Anterior cingulate cortex (tissue), 58 donors: ENCODE data around the gene STK11IP.

Experiments
- DNase-seq, 58 donors: peaks; one replicate each; lab custom pipeline; 2025; lab: John Stamatoyannopoulos, UW

The STK11IP gene

DNA sequence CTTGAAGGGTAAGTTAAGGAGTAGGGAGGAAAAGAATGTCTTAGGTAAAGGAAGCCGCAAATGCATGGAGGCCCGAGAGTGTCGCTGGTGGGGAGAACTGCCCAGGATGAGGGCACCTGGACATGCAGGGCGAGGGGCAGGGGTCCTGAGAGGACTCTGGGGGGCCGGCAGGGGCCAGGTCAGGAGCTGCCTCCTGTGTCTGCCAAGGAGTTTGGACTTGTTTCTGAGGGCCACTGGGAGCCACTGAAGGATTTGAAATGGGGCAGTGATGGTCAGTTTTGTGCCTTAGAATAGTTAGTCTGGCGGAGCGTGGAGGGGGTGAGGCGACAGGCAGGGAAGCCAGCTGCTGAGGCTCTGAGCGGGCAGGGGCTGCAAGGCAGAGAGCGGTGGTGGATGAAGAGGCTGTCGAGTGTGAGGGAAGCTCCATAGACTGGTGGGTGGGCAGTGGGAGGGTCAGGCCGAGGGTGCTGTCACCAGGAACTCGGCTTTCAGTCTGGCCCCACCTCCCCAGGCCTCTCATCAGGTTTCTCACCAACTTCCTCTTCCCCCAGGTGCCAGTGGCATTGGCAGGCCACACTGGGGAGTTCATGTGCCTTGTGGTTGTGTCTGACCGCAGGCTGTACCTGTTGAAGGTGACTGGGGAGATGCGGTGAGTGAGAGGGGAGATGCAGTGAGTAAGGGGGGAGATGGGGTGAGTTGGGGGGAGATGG is 15.1 kb downstream of the STK11IP start:
- DNase-seq: no peak

DNA sequence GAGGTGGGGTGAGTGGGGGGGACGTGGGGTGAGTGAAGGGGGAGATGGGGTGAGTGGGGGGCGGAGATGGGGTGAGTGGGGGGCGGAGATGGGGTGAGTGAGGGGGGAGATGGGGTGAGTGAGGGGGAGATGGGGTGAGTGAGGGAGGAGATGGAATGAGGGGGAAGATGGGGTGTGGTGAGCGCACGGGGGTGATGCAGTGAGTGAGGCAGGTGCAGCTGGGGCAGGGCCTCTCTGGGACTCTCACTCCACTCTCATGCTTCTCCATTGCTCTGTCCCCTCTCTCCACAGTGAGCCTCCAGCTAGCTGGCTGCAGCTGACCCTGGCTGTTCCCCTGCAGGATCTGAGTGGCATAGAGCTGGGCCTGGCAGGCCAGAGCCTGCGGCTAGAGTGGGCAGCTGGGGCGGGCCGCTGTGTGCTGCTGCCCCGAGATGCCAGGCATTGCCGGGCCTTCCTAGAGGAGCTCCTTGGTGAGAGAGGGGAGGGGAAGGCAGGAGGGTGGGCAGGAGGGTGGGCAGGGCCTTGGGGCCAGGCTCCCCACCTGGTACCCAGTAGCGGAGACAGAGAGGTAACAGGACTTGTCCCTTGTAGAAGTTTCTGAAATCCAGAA is 15.9 kb downstream of the STK11IP start:
- no peak for DNase-seq

GRCh38 chr2:219614076-219614860 is 16.6 kb downstream of the STK11IP start:
- no peak for DNase-seq

- DNase-seq: no peak
Measured at GRCh38 chr2:219615036-219615435, 17.4 kb downstream of the STK11IP start.

DNA sequence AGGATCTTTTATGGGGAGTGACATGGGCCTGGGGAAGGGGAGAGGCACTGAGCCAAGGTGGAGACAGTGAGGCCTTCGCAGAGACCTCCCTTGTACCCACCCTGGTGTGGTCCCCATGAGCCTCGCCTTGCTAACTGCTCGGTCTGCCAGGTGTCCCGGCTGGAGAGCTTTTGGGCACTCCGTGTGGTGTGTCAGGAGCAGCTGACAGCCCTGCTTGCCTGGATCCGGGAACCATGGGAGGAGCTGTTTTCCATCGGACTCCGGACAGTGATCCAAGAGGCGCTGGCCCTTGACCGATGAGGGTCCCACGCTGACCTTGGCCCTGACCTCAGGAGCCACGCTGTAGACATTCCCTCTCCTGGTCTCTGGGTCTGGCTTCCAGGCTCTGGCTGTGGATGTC is 18.2 kb downstream of the STK11IP start:
- no peak for DNase-seq

DNA sequence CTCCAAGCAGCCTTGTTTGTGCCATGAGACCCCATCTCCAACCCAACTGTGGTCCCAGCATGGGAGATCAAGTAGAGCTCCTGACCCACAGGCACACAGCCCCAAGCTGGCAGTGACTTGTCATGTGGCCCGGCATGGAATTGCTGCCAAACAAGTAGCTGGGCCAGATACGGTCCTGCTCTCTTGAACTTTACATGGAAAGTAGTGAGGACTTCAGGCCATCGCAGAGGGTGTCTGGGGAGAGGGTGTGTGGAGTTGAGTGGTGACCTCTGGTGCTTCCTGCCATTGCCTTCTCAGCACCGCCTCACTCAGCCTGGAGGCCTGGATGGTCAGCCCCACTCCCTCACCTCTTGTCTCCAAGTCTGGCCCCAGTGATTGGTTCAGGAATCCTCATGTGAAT is 18.9 kb downstream of the STK11IP start:
- no peak for DNase-seq

- no peak for DNase-seq
Measured at GRCh38 chr2:219618733-219619122, 21.1 kb downstream of the STK11IP start.

DNA sequence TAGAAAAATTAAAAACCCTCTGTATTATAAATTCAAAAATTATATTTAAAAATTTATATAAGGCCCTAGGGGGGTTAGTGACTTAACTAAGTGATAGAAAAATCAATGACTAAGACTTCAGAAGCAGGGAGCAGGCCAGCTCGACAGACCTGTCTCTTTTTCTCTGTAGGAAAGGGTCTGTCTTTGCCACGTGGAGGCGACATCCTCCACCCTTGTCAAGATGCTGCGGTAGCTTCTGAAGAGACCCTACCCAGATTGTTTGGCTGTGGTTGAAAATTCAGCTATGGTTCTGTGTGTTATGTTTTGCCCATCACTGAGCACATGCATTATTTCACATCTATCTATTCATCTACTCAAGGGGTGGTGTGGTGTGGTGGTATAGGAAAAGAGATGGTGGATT is 21.6 kb downstream of the STK11IP start:
- no peak for DNase-seq

- DNase-seq: no peak
Measured at GRCh38 chr2:219620546-219620945, 22.9 kb downstream of the STK11IP start.

- no peak for DNase-seq
Measured at GRCh38 chr2:219621935-219622334, 24.3 kb downstream of the STK11IP start.

DNA sequence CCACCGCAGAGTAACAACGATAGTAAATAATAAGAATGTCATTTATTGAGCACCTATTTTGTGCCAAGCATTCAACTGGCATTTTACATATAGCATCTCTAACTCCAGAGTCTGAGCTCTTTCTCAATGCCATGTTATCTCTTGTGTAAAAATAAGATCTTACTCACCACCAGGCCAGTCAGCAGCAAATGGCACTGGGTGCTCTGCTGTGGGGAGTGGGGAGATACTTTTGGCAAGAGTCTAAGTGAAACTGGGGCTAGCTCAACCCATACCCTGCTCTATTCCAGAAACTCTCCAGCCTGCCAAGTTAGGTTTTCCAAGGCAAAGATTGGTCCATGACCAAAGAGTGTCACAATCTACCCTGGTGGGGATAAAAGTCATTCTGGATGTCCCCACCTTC is 24.8 kb downstream of the STK11IP start:
- no peak for DNase-seq

- DNase-seq: no peak
Measured at GRCh38 chr2:219624565-219624964, 26.9 kb downstream of the STK11IP start.

- DNase-seq: no peak
Measured at GRCh38 chr2:219625179-219625578, 27.5 kb downstream of the STK11IP start.

DNA sequence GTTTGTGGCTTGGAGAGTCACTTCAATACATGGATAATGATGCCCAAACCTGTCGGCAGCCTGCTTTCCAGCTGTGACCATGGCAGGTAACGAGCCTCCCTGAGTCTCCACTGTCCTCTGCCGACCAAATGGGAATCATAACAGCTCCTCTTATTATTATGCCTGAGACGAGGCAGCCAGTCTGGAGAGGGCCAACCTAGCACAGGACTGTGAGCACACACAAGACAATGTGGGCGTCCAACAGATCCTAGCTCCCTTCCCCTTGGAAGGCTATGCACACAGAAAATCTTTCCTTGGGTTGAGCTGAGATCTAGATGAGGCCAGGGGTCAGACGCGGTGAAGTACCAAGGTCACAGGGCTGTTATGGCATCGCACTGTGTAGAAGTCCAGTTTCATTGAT is 28.9 kb downstream of the STK11IP start:
- DNase-seq: no peak

DNA sequence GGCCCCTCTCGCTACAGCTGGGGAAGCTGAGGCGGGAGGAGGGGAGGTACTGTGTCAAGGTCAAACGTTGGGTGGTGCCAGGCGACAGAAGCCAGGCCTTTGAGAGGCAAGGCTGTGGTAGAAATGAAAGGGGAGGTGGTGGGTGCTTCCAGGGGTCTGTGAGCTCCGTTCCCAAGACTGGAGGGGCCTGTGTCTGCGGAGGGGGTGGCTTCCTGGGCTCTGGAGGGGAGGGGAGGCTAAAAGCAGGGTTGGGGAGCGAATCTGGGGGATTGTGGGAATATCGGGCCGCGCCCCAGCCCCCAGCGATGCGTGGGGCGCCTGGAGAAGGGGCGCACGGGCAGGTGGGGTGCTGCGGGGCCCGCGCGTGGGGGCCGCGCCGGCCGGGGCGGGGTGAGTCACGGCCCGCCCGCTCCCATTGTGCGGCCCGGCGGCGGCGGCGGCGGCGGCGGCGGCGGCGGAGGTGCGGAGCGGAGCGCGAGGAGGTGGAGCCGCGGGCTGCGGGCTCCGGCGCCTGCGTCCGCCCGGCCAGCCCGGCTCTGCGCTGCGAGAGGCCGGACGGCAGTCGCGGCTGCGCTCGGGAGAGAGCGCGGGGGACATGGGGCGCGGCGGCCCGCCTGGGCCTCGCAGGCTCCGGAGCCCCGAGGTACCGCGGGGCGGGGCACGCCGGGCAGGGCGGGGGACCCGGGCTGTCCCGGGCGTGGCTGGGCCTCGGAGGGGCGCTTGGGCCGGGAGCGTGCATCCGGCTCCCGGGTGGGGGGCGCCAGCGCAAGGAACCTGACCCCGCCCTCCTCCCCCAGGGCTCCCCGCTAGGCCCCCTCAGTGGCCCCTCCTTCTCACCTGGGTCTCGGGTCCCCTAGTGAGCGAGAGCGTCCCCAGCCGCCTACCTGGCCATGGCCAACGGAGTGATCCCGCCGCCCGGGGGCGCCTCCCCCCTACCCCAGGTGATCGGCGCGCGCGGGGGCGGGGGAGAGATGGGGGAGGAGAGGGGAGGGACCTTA is 29.7 kb downstream of the STK11IP start, which contains the start of gene SLC4A3:
Gene SLC4A3, plus strand, starts transcription at position 528 of the 998 bp plus-strand sequence. Its CDS starts 363 bp downstream, at position 891.
- peak in 1 of 58 donors; percentile 37 for DNase-seq

DNA sequence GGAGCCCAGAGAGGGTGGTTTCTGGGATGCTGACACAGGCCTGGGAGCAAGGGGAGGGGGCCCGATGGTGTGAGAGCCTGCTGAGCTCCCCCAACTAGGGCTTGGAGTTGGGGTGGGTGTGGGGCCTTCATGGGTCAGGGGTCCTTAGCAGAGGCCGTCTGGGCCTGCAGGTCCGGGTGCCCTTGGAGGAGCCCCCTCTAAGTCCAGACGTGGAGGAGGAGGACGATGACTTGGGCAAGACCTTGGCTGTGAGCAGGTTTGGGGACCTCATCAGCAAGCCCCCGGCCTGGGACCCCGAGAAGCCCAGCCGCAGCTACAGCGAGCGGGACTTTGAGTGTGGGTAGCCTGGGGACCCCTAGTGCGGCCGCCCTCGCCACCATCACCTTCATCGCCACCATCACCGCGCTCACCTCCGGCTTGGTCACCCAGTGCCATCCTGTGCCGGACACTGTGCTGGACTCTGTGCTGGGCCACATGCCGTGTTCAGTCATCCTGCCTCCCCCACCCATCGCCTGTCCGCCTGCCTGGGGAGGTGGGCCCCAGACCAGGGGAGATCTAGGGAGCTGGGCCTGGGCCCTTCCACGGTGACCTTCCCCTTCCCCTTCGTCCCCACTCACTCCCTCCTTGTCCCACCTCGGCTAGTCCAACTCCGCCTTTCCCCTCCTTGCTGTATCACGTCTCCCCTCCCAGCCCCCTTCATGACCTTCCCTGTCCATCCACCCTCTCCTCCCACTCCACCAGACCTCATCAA is 30.8 kb downstream of the STK11IP start:
- DNase-seq: no peak

DNA sequence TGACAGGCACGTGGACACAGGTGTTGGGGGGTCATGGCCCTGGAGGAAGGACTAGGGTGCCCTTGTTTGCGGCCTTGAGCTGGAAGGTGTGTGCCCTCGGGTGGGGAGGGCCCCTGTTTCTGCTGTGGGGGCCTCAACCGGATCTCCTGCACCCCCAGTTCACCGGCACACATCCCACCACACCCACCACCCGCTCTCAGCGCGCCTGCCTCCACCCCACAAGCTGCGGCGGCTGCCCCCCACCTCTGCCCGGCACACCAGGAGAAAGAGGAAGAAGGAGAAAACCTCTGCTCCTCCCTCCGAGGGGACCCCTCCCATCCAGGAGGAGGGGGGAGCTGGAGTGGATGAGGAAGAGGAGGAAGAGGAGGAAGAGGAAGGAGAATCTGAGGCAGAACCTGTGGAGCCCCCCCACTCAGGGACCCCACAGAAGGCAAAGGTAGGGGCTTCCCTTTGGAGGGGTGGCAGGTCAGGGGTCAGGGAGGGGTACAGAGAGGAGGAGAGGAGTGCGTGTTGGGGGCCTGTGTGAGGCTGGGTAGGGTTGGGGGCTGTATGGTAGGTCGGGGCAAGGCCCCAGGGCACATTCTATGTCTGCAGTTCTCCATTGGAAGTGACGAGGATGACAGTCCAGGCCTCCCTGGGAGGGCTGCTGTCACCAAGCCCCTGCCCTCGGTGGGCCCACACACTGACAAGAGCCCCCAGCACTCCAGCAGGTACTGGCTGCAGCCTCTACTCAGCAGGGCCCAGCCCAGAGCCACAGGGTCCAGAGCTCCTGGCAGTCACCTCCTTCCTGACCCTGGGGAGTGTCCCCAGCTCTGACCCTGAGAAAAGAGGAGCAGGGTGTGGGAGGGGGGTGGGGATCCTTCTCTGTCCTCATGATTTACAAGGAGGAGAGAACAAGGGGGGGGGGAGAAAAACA is 31.6 kb downstream of the STK11IP start:
- no peak for DNase-seq

DNA sequence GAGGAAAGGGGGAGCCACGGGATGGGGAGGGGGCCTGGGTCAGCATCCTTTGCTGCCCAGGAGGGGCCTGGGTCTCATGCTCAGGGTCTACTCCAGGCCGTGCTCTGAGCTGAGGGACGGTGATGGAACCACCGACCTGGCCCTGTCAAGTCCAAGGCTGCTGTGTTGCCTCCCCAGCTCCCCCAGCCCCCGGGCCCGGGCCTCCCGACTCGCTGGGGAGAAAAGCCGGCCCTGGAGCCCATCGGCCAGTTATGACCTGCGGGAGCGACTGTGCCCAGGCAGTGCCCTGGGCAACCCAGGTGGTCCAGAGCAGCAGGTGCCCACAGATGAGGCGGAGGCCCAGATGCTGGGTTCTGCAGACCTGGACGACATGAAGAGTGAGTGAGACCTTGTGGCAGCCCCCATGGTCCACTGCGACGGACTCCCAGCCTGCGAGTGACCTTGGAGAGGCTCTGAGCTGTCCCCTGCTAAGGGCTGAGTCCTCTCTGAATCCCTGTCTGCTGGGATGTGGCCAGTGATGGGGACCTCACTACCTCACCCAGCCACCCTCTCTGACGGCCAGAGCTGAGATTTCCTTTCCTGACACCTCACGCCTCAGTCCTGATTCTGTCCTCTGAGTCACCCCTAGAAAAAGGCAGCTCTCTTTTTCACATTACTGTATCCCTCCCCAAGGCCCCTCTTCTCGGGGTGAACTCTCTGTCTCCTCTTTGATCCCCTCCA is 32.5 kb downstream of the STK11IP start:
- DNase-seq: no peak
